SK-N-DZ (cell line): ENCODE data around the gene ARL15.

Experiments used
- DNase-seq: peaks from one replicate; pipeline ENCODE4 v3.0.0-alpha.2; 2015; ENCODE audit warnings: low spot score

The ARL15 gene

GRCh38 chr5:54315736-54316528 is 5.6 kb upstream of the ARL15 start:
- DNase-seq = no peak

DNA sequence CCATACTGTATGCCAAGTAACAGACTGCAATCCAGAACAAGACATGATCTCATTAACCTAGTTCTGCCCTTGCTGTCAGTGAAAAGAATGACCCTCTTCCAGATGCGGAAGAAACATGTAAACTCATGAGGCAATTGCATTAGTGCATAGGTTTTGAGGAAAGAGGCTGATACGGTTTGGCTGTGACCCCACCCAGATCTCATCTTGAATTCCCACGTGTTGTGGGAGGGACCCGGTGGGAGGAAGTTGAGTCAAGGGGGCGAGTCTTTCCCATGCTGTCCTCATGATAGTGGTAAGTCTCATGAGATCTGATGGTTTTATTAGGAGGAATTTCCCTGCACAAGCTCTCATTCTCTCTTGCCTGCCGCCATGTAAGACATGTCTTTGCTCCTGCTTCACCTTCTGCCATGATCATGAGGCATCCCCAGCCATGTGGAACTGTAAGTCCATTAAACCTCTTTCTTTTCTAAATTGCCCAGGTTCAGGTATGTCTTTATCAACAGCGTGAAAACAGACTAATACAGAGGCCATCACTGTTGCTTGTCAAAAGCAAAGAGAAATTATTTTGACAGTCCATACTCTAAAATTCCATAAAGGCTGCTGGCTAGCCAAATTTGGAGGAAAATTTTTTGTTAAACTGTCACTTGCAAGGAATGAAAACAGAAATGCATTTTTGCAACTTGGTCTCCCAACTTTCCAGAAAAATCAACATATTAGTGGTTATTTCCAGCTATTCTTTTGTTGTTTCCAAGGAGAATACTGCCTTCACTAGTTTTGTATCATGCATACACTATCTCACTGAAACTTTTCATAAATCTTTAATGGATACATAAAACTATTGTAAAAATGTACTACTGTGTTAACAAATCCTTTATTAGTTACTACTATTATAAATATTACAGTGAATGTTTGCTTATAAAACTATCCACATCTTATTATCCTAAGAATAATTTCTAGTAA is 3.2 kb upstream of the ARL15 start:
- peak; percentile 15 for DNase-seq

DNA sequence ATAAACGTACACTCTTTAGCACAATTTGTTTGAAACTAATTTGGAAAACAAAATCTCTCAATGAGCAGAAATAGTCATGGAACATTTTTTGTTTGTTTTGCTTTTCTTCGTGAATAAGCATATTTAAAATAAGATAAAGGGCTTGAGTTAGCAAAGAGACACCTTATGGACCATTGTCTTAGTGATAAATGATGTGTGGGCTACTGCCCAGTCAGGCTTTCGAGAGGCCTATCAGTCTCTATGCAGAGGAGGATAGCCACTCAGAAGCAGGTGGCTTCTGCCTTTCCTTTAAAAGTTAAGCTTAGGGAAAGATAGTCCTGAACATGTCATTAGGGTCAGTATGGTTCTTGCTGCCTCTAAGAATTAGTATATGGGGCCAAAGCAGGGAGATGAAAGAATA is 2.1 kb upstream of the ARL15 start:
- DNase-seq = no peak

DNA sequence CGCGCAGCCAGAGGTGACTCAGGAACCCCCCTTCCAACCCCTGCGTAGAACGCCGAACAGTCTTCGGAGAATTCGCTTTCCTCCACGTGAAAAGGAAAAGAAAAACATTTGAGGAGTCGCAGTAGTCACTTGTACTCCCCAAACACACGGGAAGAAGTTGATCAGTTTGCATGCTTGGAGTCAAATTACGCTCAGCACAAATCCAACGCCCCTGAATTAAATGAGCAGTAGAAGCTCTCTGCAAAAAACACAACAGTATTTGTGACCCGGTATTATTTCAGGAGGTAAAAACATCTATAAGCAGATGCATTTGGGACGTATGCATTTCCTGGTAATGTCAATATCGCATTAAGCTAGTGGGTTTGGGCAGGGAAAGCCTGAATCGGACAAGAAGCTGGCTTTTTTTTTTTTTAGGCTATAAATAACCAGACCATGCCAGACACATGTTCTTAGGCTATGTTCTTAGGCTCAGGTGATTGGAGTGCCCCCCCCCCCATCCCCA is 854 bp upstream of the ARL15 start:
- DNase-seq = no peak

- DNase-seq = no peak
These were observed 511 bp downstream of the ARL15 start for GRCh38 chr5:54309691-54310432.

DNA sequence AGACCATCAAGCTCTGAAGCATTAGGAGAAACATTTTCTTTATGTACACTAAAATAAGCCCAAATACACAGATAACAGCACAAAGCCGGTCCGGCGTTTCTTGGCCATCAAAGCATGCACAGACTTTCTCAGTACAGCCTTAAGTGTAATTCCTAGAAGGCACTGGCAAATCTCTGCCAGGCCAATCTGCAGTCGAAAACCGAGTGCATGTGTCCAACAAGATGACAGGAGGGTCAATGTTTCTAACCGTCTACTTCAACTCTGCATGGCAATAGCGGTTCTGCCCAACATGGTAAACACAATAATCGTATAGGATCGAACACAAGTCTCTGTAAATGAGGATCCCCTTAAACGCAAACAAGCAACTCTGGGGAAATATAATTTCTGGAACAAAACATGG is 1.1 kb downstream of the ARL15 start:
- peak; percentile 22 for DNase-seq

GRCh38 chr5:54307583-54307982 is 2.8 kb downstream of the ARL15 start:
- DNase-seq = no peak

DNA sequence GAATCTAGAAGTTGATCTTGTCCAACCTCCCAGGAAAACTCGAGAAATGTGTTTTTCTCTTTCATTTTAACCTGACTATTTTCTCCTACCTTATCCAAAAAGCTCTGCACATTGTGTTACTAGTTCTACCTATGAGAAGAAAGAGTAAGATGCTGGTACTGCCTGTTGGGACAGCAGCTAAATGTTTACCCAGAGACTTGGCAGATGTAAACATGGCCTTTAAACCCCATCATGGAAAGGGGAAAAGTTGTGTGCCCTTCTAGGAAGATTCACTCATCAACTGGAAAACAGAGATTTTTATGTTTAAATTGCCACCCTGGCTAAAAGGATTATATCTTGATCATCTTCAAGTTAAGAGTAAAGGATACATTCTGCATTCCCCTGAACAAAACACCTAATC is 3.5 kb downstream of the ARL15 start:
- no peak for DNase-seq

GRCh38 chr5:54305737-54306136 is 4.6 kb downstream of the ARL15 start:
- no peak for DNase-seq

DNA sequence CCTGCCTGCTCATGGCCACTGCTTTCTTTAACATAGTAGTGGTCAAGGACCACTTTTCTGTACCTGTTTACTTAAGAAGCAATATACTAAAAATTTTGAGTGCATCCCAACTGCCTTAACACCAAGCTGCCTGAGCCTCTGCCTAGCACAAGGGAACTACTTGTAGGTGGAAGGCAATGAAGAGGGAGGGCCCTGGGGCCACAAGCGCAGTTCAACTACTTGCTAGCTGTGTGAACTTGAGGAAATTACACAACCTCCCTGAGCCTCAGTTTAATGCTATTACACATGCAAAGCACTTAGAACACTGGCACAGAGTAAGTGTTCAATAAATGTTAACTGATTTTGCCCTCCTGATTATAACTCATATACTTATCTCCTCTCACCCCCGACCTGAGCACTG is 6.3 kb downstream of the ARL15 start:
- no peak for DNase-seq

GRCh38 chr5:54302267-54302687 is 8.1 kb downstream of the ARL15 start:
- DNase-seq = peak; percentile 7

- DNase-seq = no peak
These were observed 8.5 kb downstream of the ARL15 start for GRCh38 chr5:54301849-54302248.

DNA sequence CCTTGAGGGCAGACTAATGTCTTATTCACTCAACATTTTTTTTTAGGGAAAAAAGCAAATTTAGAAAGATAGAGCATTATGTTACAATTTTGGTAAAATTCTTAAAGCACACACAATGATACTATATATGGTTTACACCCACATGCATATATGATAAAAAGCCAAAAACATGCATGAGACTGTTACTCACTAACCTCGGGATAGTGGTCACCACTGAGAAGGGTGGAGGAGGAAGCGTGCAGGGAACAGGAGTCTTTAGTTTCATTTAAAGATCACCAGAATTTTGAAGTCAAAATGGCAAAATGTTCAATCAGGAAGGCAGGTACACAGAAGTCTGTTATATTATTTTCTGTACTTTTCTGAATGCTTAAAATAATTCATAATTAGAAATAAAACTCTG is 9.2 kb downstream of the ARL15 start:
- DNase-seq = no peak

DNA sequence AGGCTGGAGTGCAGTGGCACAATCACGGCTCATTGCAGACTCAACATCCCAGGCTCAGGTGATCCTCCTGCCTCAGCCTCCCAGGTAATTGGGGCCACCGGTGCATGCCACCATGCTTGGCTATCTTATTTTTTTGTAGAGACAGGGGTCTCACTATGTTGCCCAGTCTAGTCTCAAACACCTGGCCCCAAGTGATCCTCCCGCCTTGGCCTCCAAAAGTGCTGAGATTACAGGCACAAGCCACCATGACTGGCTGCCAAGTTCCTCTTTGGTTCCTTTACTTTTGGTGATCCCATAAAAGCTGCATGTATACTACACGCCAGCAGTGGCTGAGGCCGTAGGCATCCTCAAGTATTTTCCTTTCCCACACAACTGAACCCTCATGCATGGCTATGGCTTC is 11.4 kb downstream of the ARL15 start:
- DNase-seq = no peak

- no peak for DNase-seq
These were observed 14.0 kb downstream of the ARL15 start for GRCh38 chr5:54296386-54296785.

- no peak for DNase-seq
These were observed 14.6 kb downstream of the ARL15 start for GRCh38 chr5:54295651-54296276.

- DNase-seq = no peak
These were observed 16.2 kb downstream of the ARL15 start for GRCh38 chr5:54294097-54294667.

GRCh38 chr5:54292866-54293265 is 17.5 kb downstream of the ARL15 start:
- DNase-seq = no peak

GRCh38 chr5:54291498-54291897 is 18.9 kb downstream of the ARL15 start:
- no peak for DNase-seq

GRCh38 chr5:54289769-54290168 is 20.6 kb downstream of the ARL15 start:
- no peak for DNase-seq
